GM12873 (cell line): ENCODE measurements around the gene TMED10.

ENCODE experiments used
- CTCF ChIP-seq: IDR thresholded peaks from 2 replicates; pipeline ENCODE4 v1.5.1; 2012; ENCODE audit warnings: low read depth, mild to moderate bottlenecking, moderate library complexity, low read length, control low read depth; ENCODE audit not compliant: insufficient read depth; ENCODE audit errors: missing control alignments

Gene TMED10

DNA sequence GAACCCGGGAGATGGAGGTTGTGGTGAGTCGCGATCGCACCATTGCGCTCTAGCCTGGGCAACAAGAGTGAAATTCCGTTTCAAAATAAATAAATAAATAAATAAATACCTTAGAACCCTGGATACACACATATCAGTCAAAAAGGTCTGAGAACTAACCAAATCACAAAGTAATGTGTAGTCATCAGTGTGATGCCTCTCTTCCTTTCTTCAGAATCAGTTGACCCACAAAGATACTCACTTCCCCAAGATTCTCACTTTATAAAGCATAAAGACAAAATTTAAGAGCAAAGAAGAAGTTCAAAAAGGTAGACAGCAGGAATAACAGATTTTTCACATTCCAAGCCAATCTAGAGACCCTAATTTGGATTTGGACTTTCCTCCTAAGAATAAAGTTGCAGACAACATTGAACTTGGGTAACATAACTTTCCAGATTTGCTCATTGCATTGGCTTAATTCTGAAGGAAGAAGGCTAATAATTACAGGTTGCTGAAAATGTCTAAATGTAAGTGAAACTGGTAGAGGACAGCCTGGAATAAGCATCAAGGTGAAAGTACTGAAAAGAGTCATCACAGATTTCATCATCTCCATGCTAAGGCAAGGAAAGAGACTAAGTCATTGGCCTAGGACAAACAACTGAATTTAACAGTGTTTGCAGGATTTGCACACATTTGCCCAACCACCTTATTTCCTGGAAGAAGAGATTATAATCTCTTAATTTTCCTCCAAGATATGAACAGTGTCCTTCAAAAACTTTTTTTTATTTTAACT, 17.4 kb downstream of the TMED10 start:
- no peak for TF ChIP-seq CTCF

GRCh38 chr14:75156901-75157300, 19.5 kb downstream of the TMED10 start:
- no peak for TF ChIP-seq CTCF

- TF ChIP-seq CTCF: no peak
Measured at GRCh38 chr14:75156111-75156510, 20.3 kb downstream of the TMED10 start.

DNA sequence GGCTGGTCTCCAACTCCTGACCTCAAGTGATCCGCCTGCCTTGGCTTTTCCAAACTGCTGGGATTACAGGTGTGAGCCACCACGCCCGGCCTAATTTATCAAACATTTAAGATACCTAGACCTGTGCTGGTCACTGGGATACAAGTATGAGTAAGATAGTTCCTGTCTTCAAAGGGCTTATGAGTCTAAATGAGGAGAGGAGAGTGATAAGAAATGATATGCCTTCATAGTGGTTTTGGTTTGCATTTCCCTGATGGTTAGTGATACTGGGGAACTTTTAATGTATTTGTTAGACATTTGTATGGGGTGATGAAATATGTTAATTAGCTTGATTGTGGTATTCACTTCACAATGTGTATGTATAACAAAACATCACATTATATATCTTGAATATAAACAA, 21.2 kb downstream of the TMED10 start:
- TF ChIP-seq CTCF: no peak

- no peak for TF ChIP-seq CTCF
Measured at GRCh38 chr14:75153295-75153694, 23.1 kb downstream of the TMED10 start.

DNA sequence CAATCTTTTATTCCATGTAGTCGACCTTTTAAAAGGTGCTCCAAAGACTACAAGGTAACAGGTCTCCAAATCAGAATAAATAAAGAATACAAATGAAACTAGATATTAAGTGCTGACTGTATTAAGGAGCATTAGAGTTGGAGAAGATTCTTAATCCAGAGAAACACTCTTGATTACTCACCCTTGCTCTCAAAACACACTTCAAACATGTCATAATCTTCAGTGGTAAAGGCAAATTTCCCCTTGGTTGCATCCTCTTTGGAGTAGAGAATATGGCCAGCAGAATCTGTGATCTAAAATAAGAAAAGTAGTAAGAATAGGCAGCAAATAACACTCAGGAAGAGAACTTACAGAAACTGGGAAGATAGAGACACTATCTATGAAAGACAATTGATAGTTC, 24.6 kb downstream of the TMED10 start:
- no peak for TF ChIP-seq CTCF

GRCh38 chr14:75150150-75150549, 26.3 kb downstream of the TMED10 start:
- TF ChIP-seq CTCF: no peak
